ENCODE measurements around the gene EDNRB. TPM values are rescaled to one million over a fixed set of nuclear protein-coding genes. Genes with fewer than 3 reads are reported as not detected.

Gene EDNRB
- total RNA-seq, 1 experiment from 2014 or later = not detected

DNA sequence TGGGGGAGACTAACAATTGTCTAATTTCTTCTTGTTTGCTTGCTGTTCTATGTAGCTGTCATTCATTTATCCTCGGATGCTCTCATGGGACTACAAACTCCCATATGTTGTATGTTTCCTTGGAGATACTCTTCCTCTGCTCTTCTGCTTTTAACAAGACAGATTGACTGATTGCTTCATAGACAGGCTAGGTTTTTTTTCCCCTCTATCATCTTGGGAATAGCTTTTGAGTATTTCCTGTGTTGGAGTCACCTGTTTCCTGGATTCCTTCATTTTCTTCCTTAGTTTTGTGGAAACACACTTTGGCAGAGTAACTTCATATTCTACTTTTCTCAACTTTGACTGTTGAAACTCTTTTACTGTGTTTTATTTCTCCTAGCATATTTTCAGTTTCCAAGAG lies 27.6 kb downstream of the EDNRB start:
- peaks cover 16% of the 10 kb centered on the region; the same call in 1 of the 2 replicates for H3K27me3 ChIP-seq (replicated peaks)
- H3K9me3 ChIP-seq (replicated peaks) = no peaks in the 10 kb centered on the region
- DNase-seq (ENCODE audit: low read depth in 1 of 2, low spot score in 2 of 2) = no peak
- H3K36me3 ChIP-seq = no peaks in the 10 kb centered on the region
- no peak overlapping the region for H3K4me3 ChIP-seq
- no peak overlapping the region for H3K27ac ChIP-seq
- no peaks in the 10 kb centered on the region for H3K4me1 ChIP-seq (replicated peaks)

GRCh38 chr13:77883328-77883727 lies 35.3 kb downstream of the EDNRB start:
- no peaks in the 10 kb centered on the region for H3K36me3 ChIP-seq
- H3K9me3 ChIP-seq (replicated peaks) = no peaks in the 10 kb centered on the region
- no peak overlapping the region for H3K27ac ChIP-seq
- no peaks in the 10 kb centered on the region for H3K4me1 ChIP-seq (replicated peaks)
- DNase-seq (ENCODE audit: low read depth in 1 of 2, low spot score in 2 of 2) = no peak
- H3K4me3 ChIP-seq = no peak overlapping the region
- peaks cover 4% of the 10 kb centered on the region; the same call in 1 of the 2 replicates for H3K27me3 ChIP-seq (replicated peaks)

GRCh38 chr13:77878190-77878589 lies 40.4 kb downstream of the EDNRB start:
- Histone ChIP-seq H3K4me1 (replicated peaks) (no peaks in the 10 kb centered on the region), H3K27ac (no peak overlapping the region), H3K4me3 (no peak overlapping the region), H3K27me3 (replicated peaks) (peaks cover 6% of the 10 kb centered on the region; the same call in 1 of the 2 replicates), H3K36me3 (no peaks in the 10 kb centered on the region), H3K9me3 (replicated peaks) (no peaks in the 10 kb centered on the region)
- no peak for DNase-seq (ENCODE audit: low read depth in 1 of 2, low spot score in 2 of 2)

GRCh38 chr13:77876176-77876575 lies 42.5 kb downstream of the EDNRB start:
- H3K9me3 ChIP-seq (replicated peaks) = no peaks in the 10 kb centered on the region
- H3K4me1 ChIP-seq (replicated peaks) = no peaks in the 10 kb centered on the region
- no peak overlapping the region for H3K4me3 ChIP-seq
- peaks cover 6% of the 10 kb centered on the region; the same call in 1 of the 2 replicates for H3K27me3 ChIP-seq (replicated peaks)
- H3K36me3 ChIP-seq = no peaks in the 10 kb centered on the region
- DNase-seq (ENCODE audit: low read depth in 1 of 2, low spot score in 2 of 2) = no peak
- H3K27ac ChIP-seq = no peak overlapping the region

DNA sequence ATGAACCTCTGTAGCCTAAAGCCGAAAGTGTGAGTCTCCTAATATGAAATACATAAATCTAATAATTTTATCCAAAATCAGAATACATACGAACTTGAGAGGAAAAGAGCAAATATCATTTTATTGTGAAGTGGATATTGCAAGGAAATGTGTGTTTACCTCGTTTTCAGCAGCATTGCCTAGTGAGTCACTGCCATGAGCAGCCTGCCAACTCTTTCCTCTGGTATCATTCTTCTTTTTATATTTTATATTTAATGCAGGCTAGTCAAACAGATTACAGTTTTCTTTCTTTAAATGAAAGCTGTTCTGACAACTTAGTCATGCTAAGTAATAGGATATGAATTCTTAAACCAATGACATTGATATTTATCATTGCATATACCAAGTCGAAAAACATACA lies 44.2 kb downstream of the EDNRB start:
- no peak overlapping the region for H3K4me3 ChIP-seq
- no peak for DNase-seq (ENCODE audit: low read depth in 1 of 2, low spot score in 2 of 2)
- H3K9me3 ChIP-seq (replicated peaks) = no peaks in the 10 kb centered on the region
- H3K27me3 ChIP-seq (replicated peaks) = peaks cover 12% of the 10 kb centered on the region; the same call in 1 of the 2 replicates
- H3K4me1 ChIP-seq (replicated peaks) = no peaks in the 10 kb centered on the region
- no peak overlapping the region for H3K27ac ChIP-seq
- H3K36me3 ChIP-seq = no peaks in the 10 kb centered on the region

DNA sequence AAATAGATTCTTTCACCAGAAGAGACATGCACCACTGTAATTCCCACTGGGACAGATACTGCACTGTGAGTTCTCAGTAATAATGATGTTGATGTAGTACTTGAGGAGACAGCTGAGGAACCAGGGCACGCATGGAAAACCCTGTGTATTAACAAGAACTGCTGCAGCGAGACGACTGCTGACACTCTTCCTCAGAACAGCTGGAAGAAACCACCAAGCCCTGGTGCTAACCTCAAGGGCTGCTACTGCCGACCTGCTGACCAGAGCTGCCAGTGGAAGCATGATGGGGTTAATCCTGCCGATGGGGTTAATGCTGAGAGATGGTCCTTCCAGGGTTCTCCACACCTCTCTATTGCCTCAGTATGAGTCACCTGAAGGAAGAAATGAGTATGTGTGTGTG lies 45.6 kb downstream of the EDNRB start:
- DNase-seq (ENCODE audit: low read depth in 1 of 2, low spot score in 2 of 2) = no peak
- Histone ChIP-seq H3K4me1 (replicated peaks) (no peaks in the 10 kb centered on the region), H3K4me3 (no peak overlapping the region), H3K27ac (no peak overlapping the region), H3K9me3 (replicated peaks) (no peaks in the 10 kb centered on the region), H3K27me3 (replicated peaks) (peaks cover 12% of the 10 kb centered on the region; the same call in 1 of the 2 replicates), H3K36me3 (no peaks in the 10 kb centered on the region)

- peaks cover 12% of the 10 kb centered on the region; the same call in 1 of the 2 replicates for H3K27me3 ChIP-seq (replicated peaks)
- no peak overlapping the region for H3K27ac ChIP-seq
- H3K4me1 ChIP-seq (replicated peaks) = no peaks in the 10 kb centered on the region
- H3K4me3 ChIP-seq = no peak overlapping the region
- DNase-seq (ENCODE audit: low read depth in 1 of 2, low spot score in 2 of 2) = no peak
- H3K9me3 ChIP-seq (replicated peaks) = no peaks in the 10 kb centered on the region
- no peaks in the 10 kb centered on the region for H3K36me3 ChIP-seq
These were observed 47.0 kb downstream of the EDNRB start for GRCh38 chr13:77871596-77871995.

- H3K27me3 ChIP-seq (replicated peaks) = peaks cover 6% of the 10 kb centered on the region; the same call in 1 of the 2 replicates
- H3K4me3 ChIP-seq = no peak overlapping the region
- H3K27ac ChIP-seq = no peak overlapping the region
- no peaks in the 10 kb centered on the region for H3K9me3 ChIP-seq (replicated peaks)
- H3K36me3 ChIP-seq = no peaks in the 10 kb centered on the region
- no peaks in the 10 kb centered on the region for H3K4me1 ChIP-seq (replicated peaks)
- no peak for DNase-seq (ENCODE audit: low read depth in 1 of 2, low spot score in 2 of 2)
These were observed 49.9 kb downstream of the EDNRB start for GRCh38 chr13:77868717-77869116.

GRCh38 chr13:77866971-77867370 lies 51.7 kb downstream of the EDNRB start:
- H3K36me3 ChIP-seq = no peaks in the 10 kb centered on the region
- no peak overlapping the region for H3K27ac ChIP-seq
- no peaks in the 10 kb centered on the region for H3K9me3 ChIP-seq (replicated peaks)
- no peak for DNase-seq (ENCODE audit: low read depth in 1 of 2, low spot score in 2 of 2)
- peaks cover 11% of the 10 kb centered on the region; the same call in 1 of the 2 replicates for H3K27me3 ChIP-seq (replicated peaks)
- no peak overlapping the region for H3K4me3 ChIP-seq
- no peaks in the 10 kb centered on the region for H3K4me1 ChIP-seq (replicated peaks)

GRCh38 chr13:77865622-77866021 lies 53.0 kb downstream of the EDNRB start:
- Histone ChIP-seq H3K4me3 (no peak overlapping the region), H3K27ac (no peak overlapping the region), H3K36me3 (no peaks in the 10 kb centered on the region), H3K9me3 (replicated peaks) (no peaks in the 10 kb centered on the region), H3K27me3 (replicated peaks) (peaks cover 11% of the 10 kb centered on the region; the same call in 1 of the 2 replicates), H3K4me1 (replicated peaks) (peaks cover 4% of the 10 kb centered on the region)
- DNase-seq (ENCODE audit: low read depth in 1 of 2, low spot score in 2 of 2) = no peak

DNA sequence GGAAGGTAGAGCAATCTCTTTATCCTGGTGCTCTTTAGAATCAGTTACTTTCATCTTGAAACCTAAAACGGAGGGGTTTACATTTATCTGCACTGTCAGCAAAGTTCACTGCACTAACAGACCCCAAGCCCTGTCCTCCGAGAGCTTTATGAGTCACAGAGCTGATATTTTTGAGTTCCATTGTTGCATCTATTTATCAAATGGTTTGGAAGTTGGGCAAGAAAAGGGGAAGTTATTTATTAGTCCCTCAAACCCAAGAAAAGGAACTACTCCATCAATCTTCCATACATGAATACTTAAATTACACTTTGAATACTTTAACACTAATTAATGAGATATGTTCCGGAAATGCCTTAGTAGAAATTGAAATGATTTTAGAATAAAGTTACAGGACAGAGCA lies 55.5 kb downstream of the EDNRB start:
- Histone ChIP-seq H3K27ac (no peak overlapping the region), H3K9me3 (replicated peaks) (no peaks in the 10 kb centered on the region), H3K36me3 (no peaks in the 10 kb centered on the region), H3K4me3 (no peak overlapping the region), H3K4me1 (replicated peaks) (peaks cover 8% of the 10 kb centered on the region), H3K27me3 (replicated peaks) (0 out of 2 replicates have a peak, but pooled peaks cover 5% of the 10 kb centered on the region)
- DNase-seq (ENCODE audit: low read depth in 1 of 2, low spot score in 2 of 2) = no peak

GRCh38 chr13:77861741-77862140 lies 56.9 kb downstream of the EDNRB start:
- Histone ChIP-seq H3K4me3 (no peak overlapping the region), H3K36me3 (no peaks in the 10 kb centered on the region), H3K4me1 (replicated peaks) (peaks cover 8% of the 10 kb centered on the region), H3K27me3 (replicated peaks) (0 out of 2 replicates have a peak, but pooled peaks cover 5% of the 10 kb centered on the region), H3K9me3 (replicated peaks) (no peaks in the 10 kb centered on the region), H3K27ac (no peak overlapping the region)
- DNase-seq (ENCODE audit: low read depth in 1 of 2, low spot score in 2 of 2) = no peak

- Histone ChIP-seq H3K4me3 (no peak overlapping the region), H3K27ac (no peak overlapping the region), H3K9me3 (replicated peaks) (no peaks in the 10 kb centered on the region), H3K27me3 (replicated peaks) (0 out of 2 replicates have a peak, but pooled peaks cover 5% of the 10 kb centered on the region), H3K36me3 (no peaks in the 10 kb centered on the region), H3K4me1 (replicated peaks) (peaks cover 8% of the 10 kb centered on the region)
- peak in 1 of 2 experiments; percentile 21 for DNase-seq (ENCODE audit: low read depth in 1 of 2, low spot score in 2 of 2)
These were observed 58.1 kb downstream of the EDNRB start for GRCh38 chr13:77860507-77860981.

DNA sequence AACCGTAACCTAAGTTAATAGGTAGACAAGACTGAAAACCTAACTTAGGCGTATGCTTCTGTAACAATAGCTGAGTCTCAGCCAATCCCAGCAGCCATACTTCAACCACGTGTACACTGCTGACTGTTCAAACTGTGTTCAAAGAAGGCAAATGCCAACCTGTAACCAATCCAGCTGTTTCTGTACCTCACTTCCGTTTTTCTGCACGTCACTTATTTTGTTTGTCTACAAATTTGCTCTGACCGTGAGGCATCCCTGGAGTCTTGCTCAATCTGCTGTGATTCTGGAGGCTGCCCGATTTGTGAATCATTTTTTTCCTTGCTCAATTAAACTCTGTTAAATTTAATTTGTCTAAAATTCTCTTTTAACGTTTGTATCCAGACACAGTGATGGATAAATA lies 59.2 kb downstream of the EDNRB start:
- 0 out of 2 replicates have a peak, but pooled peaks cover 5% of the 10 kb centered on the region for H3K27me3 ChIP-seq (replicated peaks)
- peaks cover 8% of the 10 kb centered on the region for H3K4me1 ChIP-seq (replicated peaks)
- DNase-seq (ENCODE audit: low read depth in 1 of 2, low spot score in 2 of 2) = no peak
- no peaks in the 10 kb centered on the region for H3K36me3 ChIP-seq
- no peaks in the 10 kb centered on the region for H3K9me3 ChIP-seq (replicated peaks)
- H3K4me3 ChIP-seq = no peak overlapping the region
- H3K27ac ChIP-seq = no peak overlapping the region

All from SJSA1 (cell line).